CD4-positive, alpha-beta T cell (primary cell): ENCODE results near the gene RIPOR2. TPM values are rescaled to one million over a fixed set of nuclear protein-coding genes. Genes with fewer than 3 reads are reported as not detected.
A peak's percentile ranks its signal among the peaks of the same experiment; 100 is the strongest.

Source experiments
- ATAC-seq: fragments of 200-7000 bp; cut with Tn5 transposase; one replicate; pipeline ENCODE4 v1.10.0; 2022; ENCODE audit warnings: mild to moderate bottlenecking; ENCODE audit not compliant: poor library complexity
- CTCF ChIA-PET: fragments of 350-600 bp; sonication (Branson Sonifier 250); formaldehyde crosslinking; loops from one replicate; lab custom pipeline; 2021; ENCODE audit warnings: antibody characterized with exemption, inconsistent platforms; lab: Charles Lee
- POLR2A ChIA-PET: fragments of 350-600 bp; sonication (Branson Sonifier 250); formaldehyde crosslinking; loops from one replicate; lab custom pipeline; 2021; ENCODE audit warnings: antibody characterized with exemption, inconsistent platforms; lab: Charles Lee
- DNase-seq, 14 experiments: peaks; one replicate each; pipeline ENCODE4 v3.0.0-alpha.2; 2013 to 2020; ENCODE audit warnings: mixed read lengths in 2 of 14
- H3K27ac ChIP-seq, 2 donors: one replicate each; pipeline versions ENCODE4 v1.5.1 to v1.7.0; 2013; ENCODE audit warnings: low read length in 2 of 2, low read depth in 1 of 2, mild to moderate bottlenecking in 1 of 2
- H3K27me3 ChIP-seq, 2 experiments: 1 replicate in 1 of 2; 2 replicates in 1 of 2; pipeline versions ENCODE4 v1.6.1 to v1.7.0; 2013; ENCODE audit warnings: low read length in 2 of 2, control low read depth in 1 of 2, mild to moderate bottlenecking in 1 of 2, moderate library complexity in 1 of 2; ENCODE audit not compliant: insufficient read depth in 2 of 2, control insufficient read depth in 1 of 2
- H3K36me3 ChIP-seq: one replicate; pipeline ENCODE4 v1.6.1; 2013; ENCODE audit warnings: low read length, control low read depth; ENCODE audit not compliant: insufficient read depth
- H3K4me1 ChIP-seq: one replicate; pipeline ENCODE4 v1.6.1; 2013; ENCODE audit warnings: low read length, control low read depth; ENCODE audit not compliant: insufficient read depth
- H3K4me3 ChIP-seq: one replicate; pipeline ENCODE4 v1.5.1; 2013; ENCODE audit warnings: mild to moderate bottlenecking, low read length, moderate library complexity
- H3K9me3 ChIP-seq, 2 experiments: 1 replicate in 1 of 2; 2 replicates in 1 of 2; pipeline versions ENCODE4 v1.6.1 to v1.7.0; 2013; ENCODE audit warnings: low read length in 2 of 2, mild to moderate bottlenecking in 2 of 2, control low read depth in 1 of 2, moderate library complexity in 1 of 2; ENCODE audit not compliant: control insufficient read depth in 1 of 2, insufficient read depth in 1 of 2
- H3K27ac Mint-ChIP-seq: one replicate; pipeline ENCODE4 v1.8.0; 2020; ENCODE audit warnings: mixed read lengths
- H3K27me3 Mint-ChIP-seq: one replicate; pipeline ENCODE4 v1.8.0; 2021; ENCODE audit warnings: mixed read lengths
- H3K36me3 Mint-ChIP-seq: one replicate; pipeline ENCODE4 v1.8.0; 2021; ENCODE audit warnings: low read depth, mixed read lengths
- H3K4me1 Mint-ChIP-seq: one replicate; pipeline ENCODE4 v1.8.0; 2021; ENCODE audit warnings: low read depth, mixed read lengths
- H3K4me3 Mint-ChIP-seq: one replicate; pipeline ENCODE4 v1.8.0; 2020; ENCODE audit warnings: mild to moderate bottlenecking, mixed read lengths
- H3K9me3 Mint-ChIP-seq: one replicate; pipeline ENCODE4 v1.8.0; 2020; ENCODE audit warnings: mixed read lengths
- CTCF ChIP-seq: fragments of 200-600 bp; IDR thresholded peaks from one replicate; pipeline ENCODE4 v1.8.0; 2022; ENCODE audit warnings: antibody characterized with exemption, mild to moderate bottlenecking
- intact Hi-C, 2 experiments: fragments of 100-400 bp; cut with DNase I in 1 of 2; cut with micrococcal nuclease in 1 of 2; formaldehyde crosslinking; loops; one replicate each; pipeline versions ENCODE4 v1.15.1 to v1.9.0; 2023 to 2025; cut with DNase I, micrococcal nuclease
- total RNA-seq, 174 experiments: library from RNA in 2 of 174; stranded (reverse) in 2 of 174; gene quantifications; one replicate each; pipeline ENCODE4 v1.2.3 and lab custom pipeline; 2021 to 2026

RIPOR2 gene
- total RNA-seq, 2 experiments from 2014 or later, result 123 to 129 TPM

- intact Hi-C loops, result no loop called here
- H3K4me1 ChIP-seq, result peaks cover 9% of the 10 kb centered on the region
- no peak overlapping the region for H3K4me3 Mint-ChIP-seq
- H3K27ac Mint-ChIP-seq, result peak overlapping the region; percentile 77
- no peak overlapping the region for H3K4me3 ChIP-seq
- ChIA-PET POLR2A (interaction anchor here (0.7 kb wide), 1 partner anchor 9 kb away, joined by 3 read pairs; no protein-coding TSS in a partner anchor), CTCF (no interaction called here)
- peaks cover 14% of the 10 kb centered on the region for H3K4me1 Mint-ChIP-seq
- H3K9me3 ChIP-seq, result no peaks in the 10 kb centered on the region
- no peaks in the 10 kb centered on the region for H3K27me3 Mint-ChIP-seq
- H3K36me3 ChIP-seq, result peaks cover 99% of the 10 kb centered on the region
- peaks cover 95% of the 10 kb centered on the region for H3K36me3 Mint-ChIP-seq
- H3K27me3 ChIP-seq, result no peaks in the 10 kb centered on the region
- ATAC-seq (no peak), DNase-seq (no peak)
- no peaks in the 10 kb centered on the region for H3K9me3 Mint-ChIP-seq
- no peak for TF ChIP-seq CTCF
- H3K27ac ChIP-seq, result no peak overlapping the region
Observed at GRCh38 chr6:24825130-24825630, 110.6 kb downstream of the RIPOR2 start.

GRCh38 chr6:24824142-24824938, 111.4 kb downstream of the RIPOR2 start:
- Histone ChIP-seq H3K9me3 (no peaks in the 10 kb centered on the region), H3K27me3 (no peaks in the 10 kb centered on the region), H3K36me3 (peaks cover 99% of the 10 kb centered on the region), H3K4me1 (peaks cover 9% of the 10 kb centered on the region), H3K27ac (no peak overlapping the region), H3K4me3 (no peak overlapping the region)
- Mint-ChIP-seq H3K27ac (peak overlapping the region; percentile 77), H3K4me1 (peaks cover 14% of the 10 kb centered on the region), H3K36me3 (peaks cover 92% of the 10 kb centered on the region), H3K4me3 (no peak overlapping the region), H3K9me3 (no peaks in the 10 kb centered on the region), H3K27me3 (no peaks in the 10 kb centered on the region)
- POLR2A ChIA-PET, result no interaction called here
- intact Hi-C loops, result no loop called here
- no peak for DNase-seq
- no peak for ATAC-seq
- TF ChIP-seq CTCF, result no peak
- CTCF ChIA-PET, result interaction anchor here (0.8 to 1.3 kb wide), 2 partner anchors 168 to 203 kb away, joined by 3 to 4 read pairs; no protein-coding TSS in a partner anchor

- Mint-ChIP-seq H3K27ac (peak overlapping the region; percentile 61), H3K36me3 (peaks cover 92% of the 10 kb centered on the region), H3K27me3 (no peaks in the 10 kb centered on the region), H3K4me1 (peaks cover 19% of the 10 kb centered on the region), H3K9me3 (no peaks in the 10 kb centered on the region), H3K4me3 (no peak overlapping the region)
- TF ChIP-seq CTCF, result no peak
- no peak for DNase-seq
- CTCF ChIA-PET, result no interaction called here
- H3K4me3 ChIP-seq, result no peak overlapping the region
- H3K27ac ChIP-seq, result no peak overlapping the region
- ATAC-seq, result no peak
- H3K4me1 ChIP-seq, result peaks cover 9% of the 10 kb centered on the region
- peaks cover 99% of the 10 kb centered on the region for H3K36me3 ChIP-seq
- H3K9me3 ChIP-seq, result no peaks in the 10 kb centered on the region
- intact Hi-C loops, result no loop called here
- POLR2A ChIA-PET, result no interaction called here
- no peaks in the 10 kb centered on the region for H3K27me3 ChIP-seq
Observed at GRCh38 chr6:24823185-24823584, 112.6 kb downstream of the RIPOR2 start.
